ENCODE results near the gene OXCT1.

DNA sequence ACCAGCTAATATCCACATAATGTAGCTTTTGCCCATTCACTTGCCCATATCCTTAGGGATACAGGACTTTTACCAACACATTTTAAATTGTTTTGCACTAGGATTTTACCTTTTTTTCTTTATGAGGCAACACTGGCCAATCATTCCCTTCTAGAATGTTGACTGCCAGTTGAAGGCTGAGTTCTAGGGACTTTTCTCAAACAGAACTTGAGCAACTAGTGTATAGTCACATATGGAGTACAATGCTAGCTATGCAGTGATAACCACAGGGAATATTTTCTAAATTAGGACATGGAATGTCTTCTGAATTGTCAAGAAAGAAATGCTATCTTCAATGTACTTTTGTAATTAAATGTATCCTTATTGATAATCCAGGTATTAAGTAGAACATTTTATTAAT, 133.6 kb downstream of the OXCT1 start:
- TF ChIP-seq POLR2A (IDR thresholded peaks at IDR 0.05): no peak
- no peak for TF ChIP-seq CTCF (IDR thresholded peaks at IDR 0.05)

All from prostate gland (tissue), 2 donors.